ENCODE measurements around the gene IMMP2L. TPM values are rescaled to one million over a fixed set of nuclear protein-coding genes. Genes with fewer than 3 reads are reported as not detected.
A peak's percentile ranks its signal among the peaks of the same experiment; 100 is the strongest.

The IMMP2L gene
- total RNA-seq, 3 donors from 2014 or later (not counting 1 experiment from before 2014, with no cell fraction given) = 6.9 to 9.2 (median 8.7) TPM

GRCh38 chr7:111126987-111127386 lies 435.3 kb downstream of the IMMP2L start:
- intact Hi-C loops (cut with micrococcal nuclease) = no loop called here
- TF ChIP-seq CTCF (IDR thresholded peaks at IDR 0.05) = no peak
- H3K4me1 Mint-ChIP-seq = no peaks in the 10 kb centered on the region
- WGBS (ENCODE audit: insufficient coverage) = 88% methylated on average over 3 of the region's 3 CpGs
- no peak overlapping the region for H3K27ac ChIP-seq (ENCODE audit: low read length)
- H3K27me3 ChIP-seq (ENCODE audit: control insufficient read depth, insufficient read depth, low read length) = no peaks in the 10 kb centered on the region
- H3K36me3 Mint-ChIP-seq = no peaks in the 10 kb centered on the region
- H3K9me3 ChIP-seq (ENCODE audit: control insufficient read depth, insufficient read depth, low read length) = no peaks in the 10 kb centered on the region
- no peak for DNase-seq
- H3K4me3 ChIP-seq (ENCODE audit: low read length) = no peak overlapping the region
- H3K36me3 ChIP-seq (ENCODE audit: control insufficient read depth, insufficient read depth, low read length) = no peaks in the 10 kb centered on the region
- H3K4me1 ChIP-seq (ENCODE audit: control insufficient read depth, insufficient read depth, low read length) = no peaks in the 10 kb centered on the region
- H3K27ac Mint-ChIP-seq = no peak overlapping the region
- no peaks in the 10 kb centered on the region for H3K9me3 Mint-ChIP-seq
- no peak for ATAC-seq
- H3K27me3 Mint-ChIP-seq (ENCODE audit: low read depth in 2 of 2) = no peaks in the 10 kb centered on the region
- H3K4me3 Mint-ChIP-seq = no peak overlapping the region

GRCh38 chr7:111115966-111116365 lies 446.3 kb downstream of the IMMP2L start:
- no peaks in the 10 kb centered on the region for H3K27me3 Mint-ChIP-seq (ENCODE audit: low read depth in 2 of 2)

GRCh38 chr7:111113263-111114017 lies 448.9 kb downstream of the IMMP2L start:
- DNase-seq (peak in 1 of 2 donors; percentile 43), ATAC-seq (no peak)
- Histone ChIP-seq H3K9me3 (ENCODE audit: control insufficient read depth, insufficient read depth, low read length) (no peaks in the 10 kb centered on the region), H3K4me1 (ENCODE audit: control insufficient read depth, insufficient read depth, low read length) (no peaks in the 10 kb centered on the region), H3K27ac (ENCODE audit: low read length) (no peak overlapping the region), H3K27me3 (ENCODE audit: control insufficient read depth, insufficient read depth, low read length) (no peaks in the 10 kb centered on the region), H3K36me3 (ENCODE audit: control insufficient read depth, insufficient read depth, low read length) (no peaks in the 10 kb centered on the region), H3K4me3 (ENCODE audit: low read length) (no peak overlapping the region)
- H3K4me1 Mint-ChIP-seq = no peaks in the 10 kb centered on the region
- TF ChIP-seq CTCF (IDR thresholded peaks at IDR 0.05) = no peak
- no CpG with 5 or more reads among the region's 1 CpG for WGBS (ENCODE audit: insufficient coverage)
- intact Hi-C loops (cut with micrococcal nuclease) = no loop called here
- no peak overlapping the region for H3K4me3 Mint-ChIP-seq
- no peaks in the 10 kb centered on the region for H3K36me3 Mint-ChIP-seq
- peaks cover 0 to 3% of the 10 kb centered on the region in 2 donors for H3K9me3 Mint-ChIP-seq
- H3K27ac Mint-ChIP-seq = no peak overlapping the region
- H3K27me3 Mint-ChIP-seq (ENCODE audit: low read depth in 2 of 2) = no peaks in the 10 kb centered on the region

More at GRCh38 chr7:111115966-111116365, 446.3 kb downstream of the IMMP2L start:
- no CpG with 5 or more reads among the region's 2 CpGs for WGBS (ENCODE audit: insufficient coverage)
- TF ChIP-seq CTCF (IDR thresholded peaks at IDR 0.05) = no peak
- ATAC-seq = no peak
- intact Hi-C loops (cut with micrococcal nuclease) = no loop called here
- no peaks in the 10 kb centered on the region for H3K4me1 ChIP-seq (ENCODE audit: control insufficient read depth, insufficient read depth, low read length)
- no peaks in the 10 kb centered on the region for H3K9me3 ChIP-seq (ENCODE audit: control insufficient read depth, insufficient read depth, low read length)
- no peaks in the 10 kb centered on the region for H3K36me3 Mint-ChIP-seq
- no peak overlapping the region for H3K4me3 Mint-ChIP-seq
- H3K27ac Mint-ChIP-seq = no peak overlapping the region
- H3K27me3 ChIP-seq (ENCODE audit: control insufficient read depth, insufficient read depth, low read length) = no peaks in the 10 kb centered on the region
- H3K4me3 ChIP-seq (ENCODE audit: low read length) = no peak overlapping the region
- no peak overlapping the region for H3K27ac ChIP-seq (ENCODE audit: low read length)
- peaks cover 0 to 3% of the 10 kb centered on the region in 2 donors for H3K9me3 Mint-ChIP-seq
- H3K36me3 ChIP-seq (ENCODE audit: control insufficient read depth, insufficient read depth, low read length) = no peaks in the 10 kb centered on the region
- no peak for DNase-seq
- H3K4me1 Mint-ChIP-seq = no peaks in the 10 kb centered on the region

- H3K4me3 ChIP-seq (ENCODE audit: low read length) = no peak overlapping the region
- no peaks in the 10 kb centered on the region for H3K4me1 ChIP-seq (ENCODE audit: control insufficient read depth, insufficient read depth, low read length)
- DNase-seq = no peak
- no peak overlapping the region for H3K27ac ChIP-seq (ENCODE audit: low read length)
- no peaks in the 10 kb centered on the region for H3K9me3 ChIP-seq (ENCODE audit: control insufficient read depth, insufficient read depth, low read length)
- Mint-ChIP-seq H3K36me3 (no peaks in the 10 kb centered on the region), H3K9me3 (peaks cover 0 to 3% of the 10 kb centered on the region in 2 donors), H3K27ac (no peak overlapping the region), H3K27me3 (ENCODE audit: low read depth in 2 of 2) (no peaks in the 10 kb centered on the region), H3K4me3 (no peak overlapping the region), H3K4me1 (no peaks in the 10 kb centered on the region)
- intact Hi-C loops (cut with micrococcal nuclease) = no loop called here
- WGBS (ENCODE audit: insufficient coverage) = 94% methylated on average over 2 of the region's 2 CpGs
- TF ChIP-seq CTCF (IDR thresholded peaks at IDR 0.05) = no peak
- H3K36me3 ChIP-seq (ENCODE audit: control insufficient read depth, insufficient read depth, low read length) = no peaks in the 10 kb centered on the region
- no peaks in the 10 kb centered on the region for H3K27me3 ChIP-seq (ENCODE audit: control insufficient read depth, insufficient read depth, low read length)
- ATAC-seq = no peak
Observed at GRCh38 chr7:111112439-111112838, 449.9 kb downstream of the IMMP2L start.
